ENCODE measurements around the gene DENND4B.
"Not testable (repeated sequence)": the region's sequence is repeated elsewhere in the genome, so short reads cannot be mapped to it uniquely, and the experiment has no call there.

The DENND4B gene

DNA sequence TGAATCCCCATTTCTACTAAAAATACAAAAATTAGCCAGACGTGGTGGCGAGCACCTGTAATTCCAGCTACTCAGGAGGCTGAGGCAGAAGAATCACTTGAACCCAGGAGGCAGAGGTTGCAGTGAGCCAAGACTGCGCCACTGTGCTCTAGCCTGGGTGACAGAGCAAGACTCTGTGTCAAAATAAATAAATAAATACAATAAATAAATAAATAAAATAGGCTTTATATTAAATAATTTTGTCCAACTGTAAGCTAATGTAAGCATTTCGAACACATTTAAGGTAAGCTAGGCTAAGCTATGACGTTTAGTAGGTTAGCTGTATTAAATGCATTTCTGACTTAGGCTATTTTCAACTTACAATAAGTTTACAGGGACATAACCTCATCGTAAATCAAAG, 36.0 kb downstream of the DENND4B start:
- peaks cover 11% of the 10 kb centered on the region for H3K36me3 ChIP-seq (ENCODE audit: control insufficient read depth, insufficient read depth, low read length)
- not testable (repeated sequence) for H3K27ac ChIP-seq (ENCODE audit: insufficient read depth, low read length, poor library complexity, severe bottlenecking); DNase-seq; H3K4me3 ChIP-seq (ENCODE audit: insufficient read depth, low read depth, low read length, poor library complexity, severe bottlenecking); H3K9me3 ChIP-seq (ENCODE audit: control insufficient read depth, low read length); H3K27me3 ChIP-seq (replicated peaks; ENCODE audit: control insufficient read depth, insufficient read depth, low read length, poor library complexity, severe bottlenecking); H3K4me1 ChIP-seq (ENCODE audit: control insufficient read depth, insufficient read depth, low read length, poor library complexity, severe bottlenecking)

DNA sequence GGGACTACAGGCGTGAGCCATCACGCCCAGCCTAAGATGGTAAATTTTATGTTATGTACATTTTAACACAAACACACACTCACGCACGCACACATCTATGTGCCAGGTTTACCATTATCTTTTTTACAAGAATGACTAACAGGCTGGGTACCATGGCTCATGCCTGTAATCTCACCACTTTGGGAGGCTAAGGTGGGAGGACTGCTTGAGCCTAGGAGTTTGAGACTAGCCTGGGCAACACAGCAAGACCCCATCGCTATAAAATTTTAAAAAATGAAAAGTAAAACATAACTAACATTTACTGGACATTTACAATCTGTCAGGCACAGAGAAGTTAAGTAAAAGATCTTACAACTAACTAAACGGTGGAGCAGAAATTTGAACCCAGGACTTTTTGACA, 38.4 kb downstream of the DENND4B start:
- H3K4me1 ChIP-seq (ENCODE audit: control insufficient read depth, insufficient read depth, low read length, poor library complexity, severe bottlenecking), result no peaks in the 10 kb centered on the region
- H3K4me3 ChIP-seq (ENCODE audit: insufficient read depth, low read depth, low read length, poor library complexity, severe bottlenecking), result no peak overlapping the region
- H3K9me3 ChIP-seq (ENCODE audit: control insufficient read depth, low read length), result no peaks in the 10 kb centered on the region
- H3K27me3 ChIP-seq (replicated peaks; ENCODE audit: control insufficient read depth, insufficient read depth, low read length, poor library complexity, severe bottlenecking), result no peaks in the 10 kb centered on the region
- peaks cover 5% of the 10 kb centered on the region for H3K36me3 ChIP-seq (ENCODE audit: control insufficient read depth, insufficient read depth, low read length)
- no peak for DNase-seq
- H3K27ac ChIP-seq (ENCODE audit: insufficient read depth, low read length, poor library complexity, severe bottlenecking), result no peak overlapping the region

DNA sequence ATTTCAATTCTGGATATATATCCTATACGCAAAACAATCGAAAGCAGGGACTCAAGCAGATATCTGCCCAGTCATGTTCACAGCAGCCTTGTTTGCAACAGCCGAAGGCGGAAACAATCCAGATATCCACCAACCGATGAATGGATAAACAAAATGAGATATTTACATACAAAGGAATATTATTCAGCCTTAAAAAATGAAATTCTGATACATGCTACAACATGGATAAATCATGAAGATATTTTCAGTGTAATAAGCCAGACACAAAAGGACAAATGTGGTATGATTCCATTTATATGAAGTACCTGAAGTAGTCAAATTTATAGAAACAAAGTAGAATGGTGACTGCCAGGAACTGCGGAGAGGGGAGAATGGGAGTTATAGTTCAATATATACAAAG, 39.4 kb downstream of the DENND4B start:
- no peak for DNase-seq
- H3K27me3 ChIP-seq (replicated peaks; ENCODE audit: control insufficient read depth, insufficient read depth, low read length, poor library complexity, severe bottlenecking), result no peaks in the 10 kb centered on the region
- no peak overlapping the region for H3K27ac ChIP-seq (ENCODE audit: insufficient read depth, low read length, poor library complexity, severe bottlenecking)
- no peaks in the 10 kb centered on the region for H3K4me1 ChIP-seq (ENCODE audit: control insufficient read depth, insufficient read depth, low read length, poor library complexity, severe bottlenecking)
- peaks cover 8% of the 10 kb centered on the region for H3K36me3 ChIP-seq (ENCODE audit: control insufficient read depth, insufficient read depth, low read length)
- no peak overlapping the region for H3K4me3 ChIP-seq (ENCODE audit: insufficient read depth, low read depth, low read length, poor library complexity, severe bottlenecking)
- H3K9me3 ChIP-seq (ENCODE audit: control insufficient read depth, low read length), result no peaks in the 10 kb centered on the region

DNA sequence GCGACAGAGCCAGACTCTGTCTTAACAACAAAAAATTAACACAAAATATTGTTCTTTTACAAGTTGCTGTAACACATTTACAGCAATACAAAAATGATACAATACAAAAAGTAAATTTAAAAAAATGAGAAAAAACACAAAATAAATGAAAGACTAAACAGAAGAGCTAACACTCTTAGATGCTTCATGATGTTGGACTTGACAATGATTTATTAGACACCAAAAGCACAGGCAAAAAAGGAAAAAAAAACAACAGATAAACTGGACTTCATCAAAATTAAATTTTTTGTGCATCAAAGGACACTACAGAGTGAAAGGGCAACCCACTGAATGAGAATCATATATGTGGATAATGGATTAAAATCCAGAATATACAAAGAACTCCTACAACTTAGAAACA, 40.1 kb downstream of the DENND4B start:
- Histone ChIP-seq H3K4me1 (ENCODE audit: control insufficient read depth, insufficient read depth, low read length, poor library complexity, severe bottlenecking) (no peaks in the 10 kb centered on the region), H3K4me3 (ENCODE audit: insufficient read depth, low read depth, low read length, poor library complexity, severe bottlenecking) (no peak overlapping the region), H3K36me3 (ENCODE audit: control insufficient read depth, insufficient read depth, low read length) (peaks cover 8% of the 10 kb centered on the region), H3K9me3 (ENCODE audit: control insufficient read depth, low read length) (no peaks in the 10 kb centered on the region), H3K27ac (ENCODE audit: insufficient read depth, low read length, poor library complexity, severe bottlenecking) (no peak overlapping the region), H3K27me3 (replicated peaks; ENCODE audit: control insufficient read depth, insufficient read depth, low read length, poor library complexity, severe bottlenecking) (no peaks in the 10 kb centered on the region)
- DNase-seq, result no peak

DNA sequence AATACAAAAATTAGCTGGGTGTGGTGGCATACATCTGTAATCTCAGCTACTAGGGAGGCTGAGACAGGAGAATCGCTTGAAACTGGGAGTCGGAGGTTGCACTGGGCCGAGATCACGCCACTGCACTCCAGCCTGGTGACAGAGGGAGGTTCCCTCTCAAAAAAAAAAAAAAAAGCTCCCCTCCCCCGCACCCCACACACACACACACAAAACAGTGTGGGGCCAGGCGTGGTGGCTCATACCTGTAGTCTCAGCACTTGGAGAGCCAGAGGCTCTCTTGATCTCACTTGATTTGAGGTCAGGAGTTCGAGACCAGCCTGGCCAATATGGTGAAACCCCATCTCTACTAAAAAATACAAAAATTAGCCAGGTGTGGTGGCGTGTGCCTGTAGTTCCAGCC, 40.6 kb downstream of the DENND4B start:
- not testable (repeated sequence) for H3K27ac ChIP-seq (ENCODE audit: insufficient read depth, low read length, poor library complexity, severe bottlenecking); H3K4me1 ChIP-seq (ENCODE audit: control insufficient read depth, insufficient read depth, low read length, poor library complexity, severe bottlenecking); H3K27me3 ChIP-seq (replicated peaks; ENCODE audit: control insufficient read depth, insufficient read depth, low read length, poor library complexity, severe bottlenecking); DNase-seq; H3K9me3 ChIP-seq (ENCODE audit: control insufficient read depth, low read length); H3K36me3 ChIP-seq (ENCODE audit: control insufficient read depth, insufficient read depth, low read length); H3K4me3 ChIP-seq (ENCODE audit: insufficient read depth, low read depth, low read length, poor library complexity, severe bottlenecking)

DNA sequence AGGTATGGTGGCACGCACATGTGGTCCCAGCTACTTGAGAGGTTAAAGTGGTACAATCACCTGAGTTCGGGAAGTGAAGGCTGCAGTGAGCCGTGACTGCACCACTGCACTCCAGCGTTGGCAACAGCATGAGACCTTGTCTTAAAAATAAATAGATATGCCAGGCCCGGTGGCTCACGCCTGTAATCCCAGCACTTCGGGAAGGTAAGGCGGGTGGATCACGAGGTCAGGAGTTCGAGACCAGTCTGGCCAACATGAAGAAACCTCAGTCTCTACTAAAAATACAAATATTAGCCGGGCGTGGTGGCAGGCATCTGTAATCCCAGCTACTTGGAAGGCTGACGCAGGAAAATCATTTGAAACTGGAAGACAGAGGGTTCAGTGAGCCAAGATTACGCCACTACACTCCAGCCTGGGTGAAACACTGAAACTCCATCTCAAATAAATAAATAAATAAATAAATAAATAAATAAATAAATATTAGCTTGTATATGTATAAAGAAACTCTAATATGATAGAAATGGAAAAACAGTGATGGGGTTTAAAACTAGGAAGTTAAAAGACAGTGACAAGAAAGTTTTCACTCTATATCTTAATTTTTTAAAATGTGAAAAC, 42.6 kb downstream of the DENND4B start:
- Histone ChIP-seq H3K27ac (ENCODE audit: insufficient read depth, low read length, poor library complexity, severe bottlenecking) (no peak overlapping the region), H3K36me3 (ENCODE audit: control insufficient read depth, insufficient read depth, low read length) (peaks cover 14% of the 10 kb centered on the region), H3K4me1 (ENCODE audit: control insufficient read depth, insufficient read depth, low read length, poor library complexity, severe bottlenecking) (no peaks in the 10 kb centered on the region), H3K4me3 (ENCODE audit: insufficient read depth, low read depth, low read length, poor library complexity, severe bottlenecking) (no peak overlapping the region), H3K27me3 (replicated peaks; ENCODE audit: control insufficient read depth, insufficient read depth, low read length, poor library complexity, severe bottlenecking) (no peaks in the 10 kb centered on the region), H3K9me3 (ENCODE audit: control insufficient read depth, low read length) (no peaks in the 10 kb centered on the region)
- no peak for DNase-seq

DNA sequence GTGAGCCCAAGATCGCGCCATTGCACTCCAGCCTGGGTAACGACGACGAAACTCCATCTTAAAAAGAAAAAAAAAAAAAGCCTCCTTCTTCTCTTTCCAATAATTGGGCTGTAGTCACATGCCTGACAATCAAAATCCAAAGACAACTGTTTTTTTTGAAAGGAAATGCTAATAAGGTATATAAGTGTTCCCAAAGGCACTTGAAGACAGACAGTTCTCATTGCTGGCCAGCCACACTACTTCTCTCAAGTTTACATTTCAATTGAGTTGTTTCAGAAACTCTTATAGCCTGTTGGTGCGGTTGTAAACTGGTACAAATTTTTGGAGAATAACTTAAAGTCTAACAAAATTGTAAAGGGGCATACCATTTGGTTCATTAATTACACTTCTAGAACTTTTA, 47.0 kb downstream of the DENND4B start:
- no peak for DNase-seq
- Histone ChIP-seq H3K4me3 (ENCODE audit: insufficient read depth, low read depth, low read length, poor library complexity, severe bottlenecking) (no peak overlapping the region), H3K4me1 (ENCODE audit: control insufficient read depth, insufficient read depth, low read length, poor library complexity, severe bottlenecking) (no peaks in the 10 kb centered on the region), H3K27ac (ENCODE audit: insufficient read depth, low read length, poor library complexity, severe bottlenecking) (no peak overlapping the region), H3K9me3 (ENCODE audit: control insufficient read depth, low read length) (no peaks in the 10 kb centered on the region), H3K27me3 (replicated peaks; ENCODE audit: control insufficient read depth, insufficient read depth, low read length, poor library complexity, severe bottlenecking) (no peaks in the 10 kb centered on the region), H3K36me3 (ENCODE audit: control insufficient read depth, insufficient read depth, low read length) (peaks cover 22% of the 10 kb centered on the region)

DNA sequence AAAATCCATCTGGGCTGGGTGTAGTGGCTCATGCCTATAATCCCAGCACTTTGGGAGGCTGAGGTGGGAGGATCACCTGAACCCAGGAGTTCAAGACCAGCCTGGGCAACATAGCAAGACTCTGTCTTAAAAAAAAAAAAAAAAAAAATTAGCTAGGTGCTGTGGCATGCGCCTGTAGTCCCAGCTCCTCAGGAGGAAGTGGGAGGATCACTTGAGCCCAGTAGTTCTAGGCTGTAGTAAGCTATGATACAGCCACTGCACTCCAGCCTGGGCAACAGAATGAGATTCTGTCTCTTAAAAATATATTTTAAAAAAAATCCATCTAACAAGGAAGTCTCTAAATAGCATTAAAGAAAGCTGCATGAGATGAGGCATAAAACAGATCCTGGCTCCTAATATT, 50.7 kb downstream of the DENND4B start:
- not testable (repeated sequence) for H3K9me3 ChIP-seq (ENCODE audit: control insufficient read depth, low read length); H3K4me3 ChIP-seq (ENCODE audit: insufficient read depth, low read depth, low read length, poor library complexity, severe bottlenecking); H3K27me3 ChIP-seq (replicated peaks; ENCODE audit: control insufficient read depth, insufficient read depth, low read length, poor library complexity, severe bottlenecking); H3K4me1 ChIP-seq (ENCODE audit: control insufficient read depth, insufficient read depth, low read length, poor library complexity, severe bottlenecking); DNase-seq; H3K27ac ChIP-seq (ENCODE audit: insufficient read depth, low read length, poor library complexity, severe bottlenecking)
- H3K36me3 ChIP-seq (ENCODE audit: control insufficient read depth, insufficient read depth, low read length), result peaks cover 26% of the 10 kb centered on the region

DNA sequence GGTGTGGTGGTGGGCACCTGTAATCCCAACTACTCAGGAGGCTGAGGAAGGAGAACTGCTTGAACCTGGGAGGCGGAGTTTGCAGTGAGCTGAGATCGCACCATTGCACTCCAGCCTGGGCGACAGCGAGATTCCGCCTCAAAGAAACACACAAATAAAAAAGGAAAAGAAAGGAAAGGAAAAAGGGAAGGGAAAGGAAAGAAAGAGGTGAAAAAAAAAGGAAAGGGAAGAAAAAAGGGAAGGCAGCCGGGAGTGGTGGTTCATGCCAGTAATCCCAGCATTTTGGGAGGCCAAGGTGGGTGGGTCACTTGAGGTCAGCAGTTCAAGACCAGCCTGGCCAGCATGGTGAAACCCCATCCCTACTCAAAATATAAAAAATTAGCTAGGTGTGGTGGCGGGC, 55.5 kb downstream of the DENND4B start:
- not testable (repeated sequence) for H3K4me1 ChIP-seq (ENCODE audit: control insufficient read depth, insufficient read depth, low read length, poor library complexity, severe bottlenecking); H3K36me3 ChIP-seq (ENCODE audit: control insufficient read depth, insufficient read depth, low read length); H3K9me3 ChIP-seq (ENCODE audit: control insufficient read depth, low read length); H3K27me3 ChIP-seq (replicated peaks; ENCODE audit: control insufficient read depth, insufficient read depth, low read length, poor library complexity, severe bottlenecking); H3K27ac ChIP-seq (ENCODE audit: insufficient read depth, low read length, poor library complexity, severe bottlenecking); DNase-seq; H3K4me3 ChIP-seq (ENCODE audit: insufficient read depth, low read depth, low read length, poor library complexity, severe bottlenecking)

DNA sequence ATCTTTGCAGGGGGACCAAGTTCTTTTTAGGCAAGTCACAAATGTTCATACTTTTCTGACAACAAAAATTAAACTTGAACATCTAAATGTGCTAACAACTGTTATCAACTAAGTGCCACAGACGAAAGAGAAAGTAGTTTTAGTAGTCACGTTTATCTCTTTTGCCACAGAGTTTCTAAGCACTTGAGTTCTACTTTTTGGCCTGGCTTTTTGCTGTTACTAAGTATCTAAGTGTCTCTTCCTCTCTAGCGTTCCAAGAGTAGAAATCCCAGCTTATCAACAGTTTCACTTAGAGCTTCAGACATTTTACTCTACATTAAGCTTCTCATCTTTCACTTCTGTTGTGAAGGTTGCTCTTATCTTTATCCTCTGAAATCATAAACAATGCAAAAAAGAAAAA, 58.0 kb downstream of the DENND4B start:
- H3K9me3 ChIP-seq (ENCODE audit: control insufficient read depth, low read length), result no peaks in the 10 kb centered on the region
- H3K27me3 ChIP-seq (replicated peaks; ENCODE audit: control insufficient read depth, insufficient read depth, low read length, poor library complexity, severe bottlenecking), result no peaks in the 10 kb centered on the region
- no peaks in the 10 kb centered on the region for H3K4me1 ChIP-seq (ENCODE audit: control insufficient read depth, insufficient read depth, low read length, poor library complexity, severe bottlenecking)
- H3K4me3 ChIP-seq (ENCODE audit: insufficient read depth, low read depth, low read length, poor library complexity, severe bottlenecking), result no peak overlapping the region
- no peak overlapping the region for H3K27ac ChIP-seq (ENCODE audit: insufficient read depth, low read length, poor library complexity, severe bottlenecking)
- no peak for DNase-seq
- H3K36me3 ChIP-seq (ENCODE audit: control insufficient read depth, insufficient read depth, low read length), result peaks cover 7% of the 10 kb centered on the region

DNA sequence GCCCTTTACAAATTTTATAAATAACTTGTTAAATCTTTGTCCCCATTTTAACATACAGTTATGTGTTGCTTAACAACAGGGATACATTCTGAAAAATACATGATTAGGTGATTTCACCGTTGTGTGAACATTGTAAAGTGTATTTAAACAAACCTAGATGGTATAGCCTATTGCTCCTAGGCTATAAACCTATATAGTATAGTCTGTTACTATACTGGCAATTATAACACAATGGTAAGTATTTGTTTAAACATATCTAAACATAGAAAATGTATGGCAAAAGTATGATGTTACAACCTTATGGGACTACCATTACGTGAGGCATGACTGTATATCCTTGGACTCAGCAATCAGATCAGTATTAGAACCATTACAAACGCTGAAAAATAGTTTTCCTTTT, 60.4 kb downstream of the DENND4B start:
- Histone ChIP-seq H3K4me1 (ENCODE audit: control insufficient read depth, insufficient read depth, low read length, poor library complexity, severe bottlenecking) (no peaks in the 10 kb centered on the region), H3K27ac (ENCODE audit: insufficient read depth, low read length, poor library complexity, severe bottlenecking) (no peak overlapping the region), H3K27me3 (replicated peaks; ENCODE audit: control insufficient read depth, insufficient read depth, low read length, poor library complexity, severe bottlenecking) (no peaks in the 10 kb centered on the region), H3K4me3 (ENCODE audit: insufficient read depth, low read depth, low read length, poor library complexity, severe bottlenecking) (no peak overlapping the region), H3K36me3 (ENCODE audit: control insufficient read depth, insufficient read depth, low read length) (no peaks in the 10 kb centered on the region), H3K9me3 (ENCODE audit: control insufficient read depth, low read length) (no peaks in the 10 kb centered on the region)
- no peak for DNase-seq
